NOMO-1 (cell line): Measurements from ENCODE around the gene MLPH.
"Not testable (repeated sequence)": the region's sequence is repeated elsewhere in the genome, so short reads cannot be mapped to it uniquely, and the experiment has no call there.

Experiments
- DNase-seq, 2 experiments: peaks; one replicate each; lab custom pipeline; 2025; ENCODE audit not compliant: unreplicated experiment in 2 of 2; lab: John Stamatoyannopoulos, UW

Gene MLPH

DNA sequence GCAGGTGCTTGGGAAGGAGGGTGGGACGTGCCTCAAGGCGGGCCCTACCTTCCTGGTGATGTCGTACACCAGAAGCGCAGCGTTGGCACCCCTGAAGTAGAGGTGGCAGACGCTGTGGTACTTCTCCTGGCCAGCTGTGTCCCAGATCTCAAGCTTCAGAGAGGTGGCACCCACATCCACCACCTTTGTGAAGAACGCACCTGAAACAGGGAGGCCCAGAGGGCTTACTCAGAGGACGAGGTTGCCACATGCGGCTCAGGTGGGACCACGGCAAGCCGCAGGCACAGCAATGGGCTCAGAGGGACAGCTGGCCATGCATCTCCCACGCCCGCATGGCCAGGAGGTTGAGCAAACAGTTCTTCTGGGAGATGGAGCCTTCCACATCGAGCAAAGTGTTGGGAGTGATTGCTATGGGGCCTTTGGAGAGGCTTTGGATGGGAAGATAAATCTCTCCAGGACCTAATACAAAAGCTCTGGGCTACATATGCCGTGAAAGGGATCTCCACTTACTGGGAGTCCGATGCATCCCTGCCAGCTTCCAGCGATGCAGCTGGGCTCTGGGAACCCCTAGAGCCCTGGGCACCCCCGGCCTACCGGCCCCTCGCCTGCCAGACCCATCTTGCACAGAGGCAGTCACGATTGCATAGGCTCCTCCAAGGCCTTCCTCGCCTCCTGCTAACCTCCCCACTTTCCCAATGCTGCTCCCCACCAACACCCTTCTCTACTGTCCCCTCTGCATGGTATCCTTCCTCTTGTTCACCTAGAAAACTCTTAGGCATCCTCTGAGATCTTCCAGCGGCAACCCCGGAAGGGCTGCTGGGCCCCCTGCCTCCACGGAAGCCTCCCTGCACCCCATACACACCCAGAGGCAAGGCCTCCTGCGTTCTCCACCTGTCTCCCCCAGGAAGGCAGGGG, 91.2 kb downstream of the MLPH start:
- no peak for DNase-seq

DNA sequence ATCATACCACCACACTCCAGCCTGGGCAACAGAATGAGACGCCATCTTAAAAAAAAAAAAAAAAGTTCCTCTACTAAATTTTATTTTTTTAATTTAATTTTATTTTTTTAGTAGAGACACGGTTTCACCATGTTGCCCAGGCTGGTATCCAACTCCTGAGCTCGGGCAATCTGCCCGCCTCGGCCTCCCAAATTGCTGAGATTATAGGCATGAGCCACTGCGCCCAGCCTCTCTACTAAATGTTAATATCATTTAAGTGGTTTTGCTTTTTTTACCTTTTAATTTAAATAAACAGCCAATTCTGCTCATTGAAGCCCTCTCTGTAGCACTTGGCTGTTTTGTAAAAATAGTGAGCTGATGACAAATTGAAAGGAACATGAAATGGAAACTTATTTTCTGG, 94.3 kb downstream of the MLPH start:
- DNase-seq: no peak

DNA sequence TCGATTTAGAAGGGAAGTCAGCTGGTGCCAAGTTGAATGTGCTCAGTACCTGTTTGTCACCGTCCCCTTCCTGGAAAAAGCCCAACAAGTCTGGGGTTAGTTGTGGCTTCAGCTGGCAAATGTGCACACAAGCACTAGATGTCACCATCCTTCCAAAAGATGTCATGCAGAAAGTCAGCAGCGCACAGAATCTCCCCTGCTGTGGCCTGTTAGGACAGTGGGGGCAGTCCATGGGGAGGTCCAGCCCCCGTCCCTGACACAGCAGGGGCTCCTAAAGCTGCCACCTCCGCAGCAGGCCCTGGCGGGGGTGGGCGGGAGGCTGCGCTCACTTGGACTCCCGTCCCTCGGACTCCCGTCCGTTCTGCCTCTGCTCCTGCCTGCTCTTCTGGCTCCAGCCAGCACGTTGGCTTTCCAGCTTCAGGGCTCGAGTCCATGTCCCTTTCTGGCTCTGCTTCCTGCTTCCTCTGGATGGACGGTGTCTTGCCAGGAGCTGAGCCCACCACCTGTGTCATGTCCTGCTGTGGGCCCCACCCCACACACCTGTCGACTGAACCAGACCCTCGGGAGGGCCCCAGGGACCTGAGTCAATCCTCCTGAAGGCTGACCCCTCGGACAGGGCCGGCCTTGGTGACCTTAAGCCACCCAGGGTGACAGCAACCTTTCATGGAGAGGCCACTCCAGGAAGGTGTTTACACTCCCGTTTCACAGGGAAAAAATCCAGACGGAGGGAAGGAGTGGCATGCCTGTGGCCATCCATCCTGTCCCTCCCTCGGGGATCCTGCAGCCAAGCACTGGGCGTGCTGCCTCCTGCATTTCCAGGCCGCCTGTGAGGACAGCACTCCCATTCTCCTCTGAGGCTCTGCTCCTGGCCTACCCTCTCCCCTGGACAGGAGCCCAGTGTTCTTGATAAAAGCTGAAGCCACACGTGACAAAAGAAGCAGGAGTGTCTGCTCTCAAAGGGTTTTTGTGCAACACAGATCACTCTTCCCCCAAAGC, 95.0 kb downstream of the MLPH start:
- peak; percentile 11 to 17 for DNase-seq

DNA sequence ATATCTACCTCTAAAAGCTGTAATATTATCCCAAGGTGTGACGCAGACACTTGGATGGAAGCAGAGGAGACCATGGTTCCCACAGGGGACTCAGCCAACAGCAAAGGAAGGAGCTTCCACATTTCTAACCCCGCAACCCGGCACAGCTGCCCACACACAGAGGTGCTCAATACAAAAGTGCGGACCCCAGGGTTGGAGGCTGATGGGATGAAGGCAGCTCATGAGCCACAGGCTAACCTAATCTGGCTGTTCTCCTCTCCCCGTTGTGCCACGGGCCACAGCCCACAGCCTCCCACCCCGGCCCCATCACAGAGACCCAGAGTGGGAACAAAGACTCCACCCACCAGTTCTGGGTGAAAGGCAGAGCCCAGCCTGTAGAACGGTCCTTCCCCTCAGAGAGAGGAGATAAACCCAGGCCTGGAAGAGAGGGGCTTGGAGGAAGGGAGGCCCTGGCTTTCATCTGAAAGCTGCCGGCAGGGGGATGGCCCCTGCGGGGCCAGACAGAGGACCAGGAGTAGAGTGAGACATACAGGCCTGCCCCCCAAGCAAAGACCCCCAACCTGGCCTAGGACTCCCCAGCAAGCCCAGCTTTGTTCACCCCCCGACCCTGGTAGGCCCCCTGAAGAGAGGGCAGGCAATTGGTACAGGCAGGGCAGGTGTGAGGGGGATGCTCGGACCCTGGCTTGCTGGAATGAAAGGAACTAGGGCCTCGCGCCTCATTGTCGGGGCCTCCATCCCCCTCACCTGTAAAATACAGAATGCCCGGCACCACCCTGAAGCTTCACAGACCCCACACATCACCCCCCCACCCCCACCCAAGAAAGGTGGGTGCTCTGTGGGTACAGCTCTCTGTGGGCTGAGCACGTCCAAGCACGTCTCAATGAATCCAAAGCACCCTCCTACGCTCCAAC, 96.6 kb downstream of the MLPH start:
- no peak for DNase-seq

DNA sequence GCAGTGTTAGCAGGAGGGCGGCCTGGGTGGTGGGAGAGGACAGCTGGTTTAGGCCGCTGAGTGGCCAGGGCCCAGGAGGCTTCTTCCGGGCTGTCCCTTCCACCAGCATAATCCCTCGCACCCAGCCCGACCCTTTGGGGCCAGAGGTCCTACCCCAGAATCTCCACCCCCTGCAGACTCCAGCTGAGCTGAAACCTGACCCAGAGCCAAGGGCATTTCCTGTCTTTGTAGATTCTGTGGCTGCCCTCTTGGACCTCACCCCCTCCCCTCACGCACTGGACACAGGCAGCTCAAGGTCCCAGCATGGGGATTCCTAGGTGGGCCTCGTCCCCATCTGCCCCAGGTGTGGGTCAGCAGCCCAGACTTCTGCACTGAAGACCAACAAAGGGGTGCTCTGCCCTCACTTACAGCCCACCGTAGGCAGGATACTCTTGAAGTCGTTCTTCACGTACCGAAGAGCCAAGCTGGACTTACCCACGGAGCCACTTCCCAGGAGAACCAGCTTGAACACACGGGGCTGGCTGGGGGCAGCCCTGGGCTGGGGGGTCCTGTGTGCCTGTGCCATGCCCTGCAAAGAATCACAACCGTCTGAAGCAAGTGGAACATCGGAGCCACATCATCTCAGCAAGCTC, 98.7 kb downstream of the MLPH start:
- DNase-seq: no peak

DNA sequence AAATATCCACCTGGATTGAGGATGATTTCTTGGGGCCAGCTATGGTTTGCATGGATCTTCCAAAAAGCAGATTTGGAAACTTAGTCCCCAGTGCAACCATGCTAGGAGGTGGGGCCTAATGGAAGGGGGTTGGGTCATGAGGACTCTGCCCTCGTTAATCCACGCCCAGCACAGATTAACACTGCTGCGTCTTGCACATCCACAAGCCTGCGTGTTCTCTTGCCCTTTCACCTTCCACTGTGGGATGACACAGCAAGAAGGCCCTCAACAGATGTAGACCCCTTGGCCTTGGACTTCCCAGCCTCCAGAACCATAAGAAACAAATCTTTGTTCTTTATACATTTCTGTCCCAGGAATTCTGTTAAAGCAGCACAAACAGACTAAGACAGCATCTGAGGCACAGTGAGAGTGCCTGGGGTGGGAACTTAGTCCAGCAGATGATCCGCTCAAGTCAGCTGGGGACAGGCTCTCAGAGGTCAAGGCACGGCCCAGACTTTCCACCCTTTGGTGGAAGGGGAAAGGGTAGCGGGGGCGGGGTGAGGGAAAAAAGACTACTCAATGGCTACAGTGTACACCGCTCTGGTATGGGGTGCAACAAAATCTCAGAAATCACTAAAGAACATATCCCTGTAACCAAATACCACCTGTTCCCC, 101.1 kb downstream of the MLPH start:
- DNase-seq: no peak

DNA sequence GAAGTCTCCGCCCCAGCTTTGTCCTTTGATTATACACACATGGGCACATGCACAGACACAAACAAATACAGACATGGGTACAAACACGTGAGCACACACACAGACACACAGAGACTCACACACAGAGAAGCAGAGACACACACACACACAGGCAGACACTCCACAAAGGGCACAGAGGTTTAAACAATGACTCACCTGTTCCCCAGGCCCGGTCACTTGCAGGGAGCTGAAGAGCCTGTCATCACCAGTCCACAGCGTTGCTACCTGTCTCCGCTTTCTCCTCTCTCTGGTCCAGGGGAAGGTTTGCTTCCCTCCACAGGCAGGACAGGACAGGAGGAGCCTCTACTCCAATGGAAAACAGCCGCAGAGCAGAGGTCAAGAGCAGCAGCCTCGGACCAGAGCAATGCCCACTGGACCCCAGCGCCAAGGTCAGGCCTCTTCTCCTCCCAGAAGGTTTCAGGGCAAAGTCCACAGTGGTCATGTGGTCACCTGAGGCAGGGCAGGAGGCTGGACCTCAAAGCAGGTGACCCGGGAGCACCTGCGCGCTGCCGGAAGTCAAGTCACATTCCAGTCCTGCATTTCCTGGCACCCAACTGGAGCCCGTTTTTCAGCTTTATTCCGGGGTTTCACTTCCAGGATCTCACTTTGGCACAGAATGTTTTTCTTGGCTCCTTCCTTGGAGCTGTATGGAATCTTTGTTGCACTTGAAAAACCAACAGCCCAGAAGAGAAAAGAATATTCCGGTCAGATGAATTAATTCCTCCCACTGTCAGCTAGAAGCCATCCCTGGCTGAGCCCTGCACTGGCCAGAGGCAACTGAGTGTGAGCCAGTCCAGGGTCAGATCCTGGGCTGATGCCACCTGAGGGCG, 103.5 kb downstream of the MLPH start, which contains the start of gene RAB17:
TSS of gene RAB17 (minus strand) at position 463 of the 869 bp plus-strand sequence. CDS start 4,580 bp downstream, outside the sequence.
- no peak for DNase-seq

DNA sequence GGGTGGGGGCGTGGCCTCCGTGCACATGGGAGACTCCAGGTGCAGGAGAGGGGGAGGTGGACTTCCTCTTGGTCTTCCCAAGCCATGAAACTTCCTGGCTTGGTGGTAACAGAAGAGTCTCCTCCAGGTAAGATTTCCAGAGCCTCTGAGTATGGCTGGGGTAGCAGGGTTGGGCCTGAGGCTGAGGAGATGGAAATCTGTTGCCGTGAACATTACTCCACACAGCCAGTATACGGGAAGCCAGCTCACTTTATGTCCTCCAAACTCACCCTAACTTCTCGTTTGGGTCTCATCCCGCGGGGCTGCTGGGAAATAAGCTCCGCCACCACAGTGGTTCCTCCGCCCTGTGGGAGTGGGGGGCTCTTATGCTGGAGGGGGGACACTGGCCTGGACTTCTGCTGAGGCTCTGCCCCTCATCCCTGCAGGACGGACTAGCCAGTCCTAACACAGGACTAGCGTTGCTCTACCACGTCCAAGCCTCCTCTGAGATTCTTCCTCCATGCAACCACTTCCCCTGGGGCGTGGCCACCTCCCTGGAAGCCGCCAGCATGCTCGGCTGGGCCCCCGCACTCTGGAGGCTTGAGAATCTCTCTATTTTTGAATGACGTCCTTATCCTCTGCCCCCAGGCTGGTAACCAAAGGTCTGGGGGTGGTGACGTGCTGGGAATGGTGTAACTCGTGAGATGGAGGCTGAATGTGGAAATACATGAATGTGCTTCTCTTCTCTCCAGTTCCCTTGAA, 104.3 kb downstream of the MLPH start:
- peak; percentile 39 to 58 for DNase-seq

DNA sequence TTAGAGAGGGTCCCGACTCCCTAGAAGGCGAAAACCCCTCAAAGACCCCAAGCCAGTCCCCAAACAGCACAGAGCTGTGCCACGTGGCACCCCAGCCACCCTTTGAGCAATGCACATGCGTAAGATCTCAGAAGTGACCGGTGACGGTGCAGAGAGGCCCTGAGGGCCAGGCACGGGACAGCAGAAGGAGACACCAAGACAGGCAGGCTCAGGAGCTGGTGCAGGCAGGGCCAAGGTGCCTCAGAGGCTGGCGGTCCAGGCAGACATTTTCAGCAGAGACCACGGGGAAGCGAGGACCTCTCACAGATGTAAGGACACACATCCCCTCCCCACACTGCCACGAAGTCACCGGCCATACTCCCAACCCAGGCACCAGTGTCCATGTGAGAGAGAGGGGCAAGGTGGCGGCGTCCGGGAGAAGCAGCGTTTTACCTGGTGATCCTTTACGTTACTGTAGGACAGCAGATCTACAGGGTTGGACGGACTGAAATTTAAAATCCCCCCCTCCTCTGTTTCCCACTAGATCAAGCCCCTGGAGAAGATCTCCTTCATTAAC, 105.5 kb downstream of the MLPH start:
- no peak for DNase-seq

DNA sequence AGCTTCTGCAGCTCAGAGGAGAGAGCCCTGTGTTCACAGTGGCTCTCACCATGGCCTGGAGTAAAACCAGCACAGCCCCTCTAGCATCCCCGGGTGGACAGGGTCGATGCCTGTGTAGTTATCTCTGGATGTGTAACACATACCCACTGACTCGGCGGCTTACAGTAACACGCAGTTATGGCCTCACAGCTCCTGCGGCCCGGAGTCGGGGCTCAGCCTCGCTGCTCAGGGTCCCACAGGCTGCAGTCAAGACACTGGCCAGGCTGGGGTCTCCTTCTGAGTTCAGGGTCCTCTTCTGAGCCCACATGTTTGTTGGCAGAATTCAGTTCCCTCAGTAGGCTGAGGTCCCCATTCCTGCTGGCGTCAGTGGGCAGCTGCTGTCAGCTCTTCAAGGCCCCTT, 106.0 kb downstream of the MLPH start:
- no peak for DNase-seq

DNA sequence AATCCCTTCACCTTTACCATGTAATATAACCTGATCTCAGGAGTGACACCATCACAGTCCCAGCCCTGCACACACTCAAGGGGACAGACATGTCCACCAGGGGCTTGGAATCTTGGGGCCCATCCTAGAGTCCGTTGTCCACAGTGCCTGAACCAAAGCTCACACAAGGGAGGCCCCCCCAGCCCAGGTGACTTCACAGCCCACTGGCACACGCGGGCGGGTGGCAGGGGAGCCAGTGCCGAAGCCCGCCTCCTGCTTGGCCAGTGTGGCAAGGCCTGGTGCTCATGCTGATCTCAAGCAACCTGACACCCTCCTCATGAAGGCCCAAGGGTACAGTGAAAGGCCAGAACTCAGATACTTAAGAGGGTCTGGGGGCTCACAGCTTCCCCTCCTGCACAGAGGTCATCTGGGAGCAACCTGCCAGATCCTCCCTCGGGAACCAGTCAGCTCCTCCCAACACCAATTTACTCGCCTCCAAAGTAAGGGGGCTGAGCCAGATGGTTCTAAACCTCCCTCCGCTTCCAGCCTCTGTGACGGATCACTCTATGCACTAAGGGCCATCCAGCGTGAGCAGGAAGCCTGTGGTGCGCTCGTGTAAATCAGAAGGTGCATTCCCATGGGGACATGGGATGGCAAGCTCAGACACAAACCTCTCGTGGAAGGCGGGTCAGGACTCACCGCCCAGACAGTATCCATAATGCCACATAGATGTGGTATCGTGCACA, 106.7 kb downstream of the MLPH start:
- no peak for DNase-seq

DNA sequence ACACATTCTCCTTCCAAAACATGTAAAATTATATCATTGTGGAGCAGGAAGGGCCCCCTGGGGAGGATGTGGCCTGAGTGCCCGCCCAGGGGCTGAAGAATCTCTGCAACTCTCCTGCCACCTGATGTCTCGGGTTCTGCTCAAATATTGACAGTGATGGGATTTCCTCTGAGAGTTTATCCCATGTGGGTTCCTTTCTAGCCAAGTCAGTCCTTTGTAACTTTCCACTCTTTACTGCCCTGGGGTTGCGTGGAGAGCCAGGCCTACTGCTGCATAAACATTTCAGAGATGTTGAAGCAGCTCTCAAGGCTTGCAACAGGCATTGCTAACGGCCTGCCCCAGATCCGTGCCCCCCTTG, 107.4 kb downstream of the MLPH start:
- no peak for DNase-seq

DNA sequence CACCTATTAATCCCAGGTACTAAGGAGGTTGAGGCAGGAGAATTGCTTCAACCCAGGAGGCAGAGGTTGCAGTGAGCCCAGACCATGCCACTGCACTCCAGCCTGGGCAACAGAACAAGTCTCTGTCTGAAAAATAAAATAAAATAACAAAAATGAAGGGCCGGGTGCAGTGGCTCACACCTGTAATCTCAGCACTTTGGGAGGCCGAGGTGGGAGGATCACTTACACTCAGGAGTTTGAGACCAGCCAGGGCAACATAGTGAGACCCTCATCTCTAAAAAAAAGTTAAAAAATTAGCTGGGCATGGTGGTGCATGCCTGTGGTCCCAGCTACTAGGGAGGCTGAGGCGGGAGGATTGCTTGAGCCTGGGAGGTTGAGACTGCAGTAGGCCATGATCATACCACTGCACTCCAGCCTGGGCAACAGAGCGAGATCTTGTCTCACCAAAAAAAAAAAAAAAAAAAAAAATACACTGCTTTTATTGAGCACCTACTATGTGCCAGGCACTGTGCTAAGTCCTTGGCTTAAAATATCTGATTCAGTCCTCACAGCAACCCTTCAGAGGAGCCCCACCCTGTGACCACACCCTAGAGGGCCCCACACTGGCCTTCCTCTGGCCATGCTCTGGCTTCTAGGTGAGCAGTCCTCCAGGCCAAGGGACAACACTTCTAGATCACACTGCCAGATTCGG, 108.9 kb downstream of the MLPH start:
- not testable (repeated sequence) for DNase-seq

DNA sequence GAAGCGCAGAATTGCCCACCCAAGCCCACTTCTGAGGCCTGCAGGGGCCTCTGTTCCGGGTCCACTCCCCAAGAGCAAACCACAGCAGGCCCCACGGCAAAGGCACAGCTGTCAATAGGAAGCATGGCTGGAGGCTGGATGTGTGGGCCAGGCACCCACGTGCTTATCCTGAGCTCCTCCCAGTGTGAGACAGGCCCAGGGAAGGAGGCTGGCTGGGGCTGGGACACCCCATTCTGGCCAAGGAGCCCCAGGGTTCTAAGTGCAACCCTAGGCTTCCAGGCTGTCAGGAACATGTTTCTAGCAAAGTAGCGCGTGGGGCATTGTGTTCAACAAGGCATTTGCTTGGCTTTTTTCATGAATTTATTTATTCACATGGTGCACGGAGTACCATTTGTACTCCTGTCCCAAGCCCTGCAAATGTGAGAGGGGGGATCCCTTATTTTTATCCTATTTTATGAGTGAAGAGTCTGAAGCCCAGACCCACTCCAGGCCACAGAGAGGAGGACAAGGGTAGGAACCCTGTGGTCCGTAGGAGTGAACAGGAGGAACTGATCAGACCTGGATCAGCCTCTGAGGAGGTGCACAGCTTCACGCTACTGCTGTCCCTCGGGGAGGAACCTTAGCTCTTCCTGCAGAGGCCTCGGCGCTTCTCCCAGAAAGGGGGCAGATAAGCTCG, 109.6 kb downstream of the MLPH start:
- no peak for DNase-seq

DNA sequence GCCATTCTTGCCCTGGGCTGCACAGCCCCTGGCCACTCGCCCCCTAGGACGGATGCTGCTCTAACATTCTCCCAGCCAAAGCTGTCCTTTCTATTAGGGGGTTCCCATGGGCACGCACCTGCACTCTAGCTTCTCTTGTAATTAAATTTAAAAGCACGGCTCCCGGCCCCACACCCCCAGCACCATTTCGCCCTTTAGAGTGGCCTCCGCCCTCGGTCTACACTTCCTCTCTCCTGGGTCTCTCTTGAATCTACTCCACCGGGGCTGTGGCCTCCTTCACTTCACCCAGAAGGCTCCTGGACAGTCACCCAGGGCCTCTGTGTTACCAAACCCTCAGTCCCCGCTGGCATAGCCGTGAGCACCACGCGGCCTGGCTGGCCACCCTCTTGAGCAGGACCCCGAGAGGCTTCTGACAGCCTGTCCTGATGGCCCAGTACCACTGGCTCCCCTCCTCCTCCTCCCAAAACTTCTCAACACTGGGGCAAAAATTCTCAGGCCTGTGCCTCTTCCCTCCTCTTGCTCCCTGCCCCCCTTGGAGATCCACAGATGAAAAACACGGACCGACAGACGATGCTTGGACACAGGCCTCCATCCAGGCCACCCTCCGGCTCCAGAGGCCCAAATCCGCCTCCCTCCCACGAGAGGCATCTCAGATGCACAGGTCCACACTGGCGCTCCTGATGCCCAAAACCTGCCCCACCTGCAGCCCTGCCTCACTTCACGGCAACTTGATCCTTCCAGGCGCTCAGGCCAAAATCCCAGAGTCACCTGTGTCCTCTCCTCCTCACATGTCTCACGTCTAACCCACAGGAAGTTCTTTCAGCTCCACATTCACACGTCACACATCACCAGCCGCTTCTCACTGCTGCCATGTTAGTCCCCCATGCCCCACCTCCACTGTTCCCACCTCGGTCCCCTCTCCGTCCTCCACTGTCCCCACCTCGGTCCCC, 110.4 kb downstream of the MLPH start:
- no peak for DNase-seq
